K562 (cell line): ENCODE measurements around the gene NDUFS8.

Experiments
- EP300 ChIP-seq: IDR thresholded peaks from 2 replicates; pipeline ENCODE4 v1.6.1; 2012; ENCODE audit warnings: low read length, improper control_type of control experiment
- NCOA1 ChIP-seq: fragments of 450-650 bp; IDR thresholded peaks from 2 replicates; pipeline ENCODE4 v1.6.1; 2016; ENCODE audit warnings: low read depth

DNA sequence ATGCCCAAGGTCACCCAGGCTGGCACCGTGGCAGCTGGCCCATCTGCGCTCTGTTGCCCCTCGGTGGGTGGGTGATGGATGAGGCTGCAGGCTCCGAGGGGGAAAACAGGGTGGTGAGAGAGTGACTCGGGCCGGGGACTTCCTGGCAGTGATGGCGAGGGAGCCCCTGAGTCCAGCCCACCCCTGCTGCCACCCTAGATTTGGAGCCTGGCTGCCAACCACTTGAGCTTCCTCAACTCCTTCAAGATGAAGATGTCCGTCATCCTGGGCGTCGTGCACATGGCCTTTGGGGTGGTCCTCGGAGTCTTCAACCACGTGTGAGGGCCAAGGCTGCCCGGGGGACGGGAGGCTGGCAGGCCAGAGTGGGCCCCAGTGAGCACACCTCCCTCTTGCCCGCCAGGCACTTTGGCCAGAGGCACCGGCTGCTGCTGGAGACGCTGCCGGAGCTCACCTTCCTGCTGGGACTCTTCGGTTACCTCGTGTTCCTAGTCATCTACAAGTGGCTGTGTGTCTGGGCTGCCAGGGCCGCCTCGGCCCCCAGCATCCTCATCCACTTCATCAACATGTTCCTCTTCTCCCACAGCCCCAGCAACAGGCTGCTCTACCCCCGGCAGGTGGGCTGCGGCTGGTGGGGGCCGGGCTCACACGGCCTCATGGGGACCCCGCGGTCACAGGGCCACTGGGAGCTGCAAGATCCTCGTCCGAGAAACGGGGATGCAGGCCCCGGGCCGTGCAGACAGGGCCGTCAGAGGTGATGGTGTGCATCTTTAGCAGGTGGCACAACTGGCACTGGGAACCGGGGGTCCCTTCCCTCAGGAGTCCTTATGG is 18.4 kb downstream of the NDUFS8 start:
- TF ChIP-seq NCOA1 (no peak), EP300 (no peak)
